K562 (cell line): Measurements from ENCODE around the gene CSRNP3. TPM values are rescaled to one million over a fixed set of nuclear protein-coding genes. Genes with fewer than 3 reads are reported as not detected.

Experiments used
- CHD7 ChIP-seq: fragments of 200-600 bp; sonication (generic); IDR thresholded peaks from one replicate; pipeline ENCODE4 v1.6.1; 2012; ENCODE audit warnings: mild to moderate bottlenecking, low read depth, low read length, inconsistent platforms
- ESRRA ChIP-seq: fragments of 450-650 bp; IDR thresholded peaks from 2 replicates; pipeline ENCODE4 v1.6.1; 2014; ENCODE audit warnings: low read depth, mild to moderate bottlenecking, moderate library complexity, borderline replicate concordance
- ESRRB ChIP-seq: fragments of 250-450 bp; sonication (Bioruptor Pico); IDR thresholded peaks from 2 replicates; pipeline ENCODE4 v1.5.0; 2020; ENCODE audit warnings: mild to moderate bottlenecking, moderate library complexity, borderline replicate concordance
- FOXA3 ChIP-seq, 2 experiments: fragments of 450-650 bp in 1 of 2; sonication (generic) in 1 of 2; formaldehyde crosslinking; IDR thresholded peaks in 1 of 2; conservative IDR thresholded peaks in 1 of 2; 2 replicates each; pipeline versions ENCODE4 v1.4.0 to v1.8.0; 2020 to 2022; ENCODE audit warnings: mild to moderate bottlenecking in 2 of 2, missing genetic modification reagents in 1 of 2
- RBFOX2 ChIP-seq: fragments of 200-400 bp; formaldehyde crosslinking; IDR thresholded peaks from 2 replicates; pipeline ENCODE4 v1.6.1; 2017; ENCODE audit warnings: low read depth, mild to moderate bottlenecking, low read length, moderate library complexity
- SAFB2 ChIP-seq: fragments of 200-400 bp; formaldehyde crosslinking; IDR thresholded peaks from 2 replicates; pipeline ENCODE4 v1.6.1; 2018; ENCODE audit warnings: borderline replicate concordance, low read length, low read depth, moderate library complexity; ENCODE audit not compliant: severe bottlenecking
- ZC3H8 ChIP-seq: fragments of 450-650 bp; IDR thresholded peaks from 2 replicates; pipeline ENCODE4 v1.6.1; 2017
- polyA plus RNA-seq, 8 experiments: library from polyadenylated mRNA; depleted of rRNA in 4 of 8; stranded (reverse) in 5 of 8; unstranded in 3 of 8; fragments of >200 nt; fragmentation: Nextera tagmentation in 2 of 8; fragmentation: Illumina TruSeq in 1 of 8; extraction: Ambion mirVana in 2 of 8; extraction: Trizol in 1 of 8; gene quantifications; 2 replicates each; pipeline versions ENCODE4 v1.2.1 to v1.2.3, GENCODE V29; 2011 to 2014; ENCODE audit warnings: inconsistent platforms in 1 of 8, missing spikeins in 1 of 8
- total RNA-seq, 7 experiments: library from RNA; depleted of rRNA in 6 of 7; stranded (reverse); fragments of >200 nt in 6 of 7; fragmentation: Illumina TruSeq in 2 of 7; extraction: Trizol in 2 of 7; gene quantifications; 2 replicates each; pipeline versions ENCODE4 v1.2.1 to v1.2.3, GENCODE V29; 2011 to 2021; ENCODE audit warnings: low replicate concordance in 1 of 7

Gene CSRNP3
- total and polyA plus RNA-seq, 9 of the 15 experiments (the other 6 are each of a cell fraction or from before 2014, with no cell fraction given), result not detected

- TF ChIP-seq CHD7 (no peak), FOXA3 (CRISPR knock-in tag; conservative IDR thresholded peaks at IDR 0.05 in 1 of 2, IDR thresholded peaks at IDR 0.05 in 1 of 2) (no peak), RBFOX2 (no peak), ZC3H8 (no peak), SAFB2 (no peak), ESRRA (no peak), ESRRB (CRISPR knock-in tag) (no peak)
Observed at GRCh38 chr2:165431014-165431413, 38.5 kb upstream of the CSRNP3 start (continued).
